KG1 (cell line): ENCODE results near the gene WRNIP1.
"Not testable (repeated sequence)": the region's sequence is repeated elsewhere in the genome, so short reads cannot be mapped to it uniquely, and the experiment has no call there.

Experiments
- DNase-seq: peaks from one replicate; lab custom pipeline; 2025; lab: John Stamatoyannopoulos, UW

WRNIP1 gene

DNA sequence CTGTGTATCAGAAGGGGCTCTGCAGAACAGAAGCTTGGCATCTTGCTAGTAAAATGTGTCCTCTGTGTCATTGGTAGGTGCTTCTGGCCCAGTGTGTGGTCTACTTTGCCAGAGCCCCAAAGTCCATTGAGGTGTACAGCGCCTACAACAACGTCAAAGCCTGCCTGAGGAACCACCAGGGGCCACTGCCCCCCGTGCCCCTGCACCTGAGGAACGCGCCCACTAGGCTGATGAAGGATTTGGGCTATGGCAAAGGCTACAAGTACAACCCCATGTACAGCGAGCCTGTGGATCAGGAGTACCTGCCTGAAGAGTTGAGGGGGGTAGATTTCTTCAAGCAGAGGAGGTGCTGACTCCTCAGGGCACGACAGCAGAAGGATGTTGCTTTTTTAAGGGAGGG, 19.7 kb downstream of the WRNIP1 start:
- no peak for DNase-seq

DNA sequence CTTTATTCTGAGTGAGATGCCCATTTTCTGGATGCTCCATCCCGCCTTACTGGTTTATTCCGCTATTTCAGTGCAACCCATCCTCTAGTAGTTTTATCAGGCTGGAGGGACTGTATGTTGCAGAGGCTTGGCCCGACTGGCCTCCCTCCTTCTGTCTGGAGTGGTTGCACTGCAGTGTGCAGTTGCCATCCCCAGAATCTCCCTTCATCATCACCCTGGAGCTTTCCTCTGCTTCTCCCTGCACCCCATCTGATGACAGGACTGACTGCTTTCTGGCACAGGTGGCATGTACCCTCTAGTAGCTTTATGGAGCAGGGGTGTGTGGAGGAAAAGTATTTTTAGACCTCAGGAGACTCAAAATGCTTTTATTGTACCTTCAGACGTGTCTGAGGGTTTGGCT, 21.1 kb downstream of the WRNIP1 start:
- no peak for DNase-seq

DNA sequence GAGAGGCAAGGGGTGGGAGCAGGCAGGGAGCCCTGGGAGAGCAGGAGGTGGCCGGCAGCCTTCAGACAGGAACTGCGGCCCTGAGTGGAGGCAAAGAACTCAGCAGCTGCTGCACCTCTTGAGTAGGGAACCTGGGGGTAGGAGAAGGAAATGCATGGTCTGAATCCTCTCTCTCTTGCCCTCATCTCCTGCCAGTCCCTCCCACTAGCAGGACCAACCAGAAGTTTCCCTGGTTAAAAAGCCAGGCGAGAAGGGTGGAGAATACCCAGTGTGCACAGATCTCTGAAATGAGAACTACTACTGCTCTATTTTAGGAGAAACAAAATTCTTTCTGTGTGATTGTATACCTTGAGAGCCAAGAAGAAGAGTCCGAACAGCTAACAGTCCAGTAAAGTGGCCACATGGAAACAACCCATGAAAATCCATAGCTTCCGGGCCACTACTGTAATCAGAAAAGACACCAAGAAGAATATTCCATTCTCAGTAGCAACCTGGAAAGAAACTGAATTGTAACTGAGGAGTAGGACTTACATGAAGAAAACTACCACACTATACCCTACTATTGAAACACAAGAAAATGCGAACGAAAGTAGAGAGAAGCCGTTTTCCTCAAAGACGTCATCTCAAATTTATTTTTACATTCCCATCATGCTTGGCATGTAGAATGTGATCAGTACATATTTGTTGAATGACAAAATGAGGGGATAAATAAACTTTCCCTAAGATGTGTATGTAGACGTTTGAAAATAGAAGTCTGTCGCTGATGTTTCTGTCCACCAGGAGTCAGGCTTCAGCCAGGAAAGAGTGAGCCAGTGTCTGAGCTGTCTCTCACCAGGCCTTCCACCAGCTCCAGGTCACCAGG, 25.6 kb downstream of the WRNIP1 start:
- DNase-seq, result peak; percentile 28

DNA sequence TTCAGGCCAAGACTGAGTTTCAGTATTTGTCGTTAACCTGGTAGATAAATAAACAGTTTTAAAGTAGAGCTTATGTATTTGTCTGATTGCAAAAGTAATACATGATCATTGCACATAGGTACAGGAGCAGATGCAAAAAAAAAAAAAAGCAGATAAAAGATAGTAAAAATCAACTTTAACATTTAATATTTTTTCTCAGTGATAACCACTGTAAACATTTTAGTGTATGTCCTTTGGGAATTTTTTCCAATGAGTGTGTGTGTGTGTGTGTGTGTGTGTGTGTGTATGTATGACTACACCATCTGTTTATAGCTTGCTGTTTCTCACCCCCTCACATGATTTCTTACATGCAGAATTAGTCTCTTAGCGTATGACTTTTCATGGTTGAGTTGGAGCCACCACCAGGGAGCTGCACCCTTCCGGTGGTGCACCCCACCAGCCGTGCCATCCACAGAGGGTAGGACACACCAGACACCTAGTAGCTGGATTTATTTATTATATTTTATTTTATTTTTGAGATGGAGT, 26.3 kb downstream of the WRNIP1 start:
- DNase-seq, result no peak

GRCh38 chr6:2792330-2793110, 27.3 kb downstream of the WRNIP1 start:
- no peak for DNase-seq

- DNase-seq, result no peak
Observed at GRCh38 chr6:2793534-2794151, 28.4 kb downstream of the WRNIP1 start.

- no peak for DNase-seq
Observed at GRCh38 chr6:2794171-2794730, 29.1 kb downstream of the WRNIP1 start.

DNA sequence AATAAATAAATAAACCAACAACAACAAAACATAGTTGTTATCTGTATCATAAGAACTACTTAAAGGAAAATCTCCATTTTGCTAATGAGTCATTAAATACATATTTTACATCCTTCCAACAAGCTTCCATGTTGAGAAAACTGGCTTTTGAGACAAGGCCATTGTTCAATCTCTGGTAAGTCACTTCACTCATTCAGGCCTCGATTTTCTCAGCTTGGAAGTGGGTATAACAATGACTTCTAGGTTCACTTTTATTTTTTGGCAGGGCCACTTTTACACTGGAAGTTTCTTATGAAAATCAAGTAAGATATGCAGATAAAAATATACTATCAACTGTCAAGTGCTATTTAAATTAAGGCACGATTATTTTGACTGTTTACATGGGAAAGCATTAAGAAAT, 30.0 kb downstream of the WRNIP1 start:
- no peak for DNase-seq

DNA sequence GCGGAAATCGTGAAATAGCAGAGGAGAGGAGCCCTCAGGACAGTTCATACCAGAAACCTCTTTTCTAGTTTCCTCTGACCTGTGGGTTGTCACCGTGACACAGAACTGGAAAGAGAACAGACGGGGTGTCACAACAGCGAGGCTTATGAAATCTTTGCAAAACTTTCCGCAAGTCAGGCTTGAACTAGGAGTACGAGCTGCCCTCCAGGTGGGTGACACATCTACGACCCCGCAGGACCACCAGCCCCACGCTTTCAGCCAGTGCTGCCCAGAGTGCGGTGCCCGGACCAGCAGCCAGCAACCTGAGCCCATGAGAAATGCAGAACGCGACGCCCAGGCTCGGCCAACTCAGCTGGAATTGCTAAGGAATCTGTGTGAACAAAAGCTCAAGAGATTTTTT, 30.8 kb downstream of the WRNIP1 start:
- no peak for DNase-seq

- DNase-seq, result no peak
Observed at GRCh38 chr6:2796861-2797260, 31.7 kb downstream of the WRNIP1 start.

DNA sequence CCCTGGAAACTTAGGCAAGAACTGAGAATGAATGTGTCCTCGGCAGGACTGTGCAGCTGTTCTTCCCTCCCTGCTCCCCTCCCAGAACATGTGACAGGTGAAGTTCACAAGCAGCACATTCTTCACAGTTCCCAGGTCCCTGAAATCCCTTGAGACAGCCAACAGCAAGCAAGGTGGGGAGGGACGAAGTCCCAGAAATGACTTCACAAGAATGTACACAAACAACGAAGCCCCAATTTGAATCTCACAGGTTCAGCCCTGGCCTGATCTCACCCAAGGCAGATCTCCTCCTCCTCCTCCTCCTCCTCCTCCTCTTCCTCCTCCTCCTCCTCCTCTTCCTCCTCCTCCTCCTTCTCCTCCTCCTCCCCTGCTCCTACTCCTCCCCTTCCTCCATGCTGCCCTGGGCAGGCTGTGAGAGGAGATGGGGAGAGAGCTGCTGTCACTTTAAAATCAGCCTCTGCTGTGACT, 32.4 kb downstream of the WRNIP1 start:
- DNase-seq, result no peak

DNA sequence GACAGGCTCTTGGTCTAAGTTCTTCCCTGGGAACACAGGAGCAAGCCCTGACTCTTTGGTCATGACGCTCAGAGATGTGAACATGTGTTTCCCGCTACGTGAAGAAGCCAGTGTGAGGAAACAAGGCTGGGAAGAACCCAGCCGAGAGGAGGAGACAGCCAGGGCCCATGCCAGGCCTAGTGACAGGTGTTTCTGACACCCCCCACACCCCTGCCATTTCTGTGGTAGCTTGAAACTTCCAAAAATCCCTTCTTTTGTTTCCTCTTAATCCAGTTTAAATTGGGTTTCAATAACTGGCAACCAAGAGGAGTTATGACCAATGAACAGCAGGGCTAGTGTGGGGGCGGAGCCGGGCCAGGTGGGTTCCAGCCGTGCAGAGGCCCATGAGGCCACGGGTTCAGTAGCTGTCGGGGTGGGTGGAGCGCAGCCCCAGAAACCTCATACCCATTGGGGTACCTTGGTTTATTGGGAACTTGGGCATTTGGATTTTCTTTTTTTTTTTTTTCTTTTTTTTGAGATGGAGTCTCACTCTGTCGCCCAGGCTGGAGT, 33.5 kb downstream of the WRNIP1 start:
- DNase-seq, result no peak

DNA sequence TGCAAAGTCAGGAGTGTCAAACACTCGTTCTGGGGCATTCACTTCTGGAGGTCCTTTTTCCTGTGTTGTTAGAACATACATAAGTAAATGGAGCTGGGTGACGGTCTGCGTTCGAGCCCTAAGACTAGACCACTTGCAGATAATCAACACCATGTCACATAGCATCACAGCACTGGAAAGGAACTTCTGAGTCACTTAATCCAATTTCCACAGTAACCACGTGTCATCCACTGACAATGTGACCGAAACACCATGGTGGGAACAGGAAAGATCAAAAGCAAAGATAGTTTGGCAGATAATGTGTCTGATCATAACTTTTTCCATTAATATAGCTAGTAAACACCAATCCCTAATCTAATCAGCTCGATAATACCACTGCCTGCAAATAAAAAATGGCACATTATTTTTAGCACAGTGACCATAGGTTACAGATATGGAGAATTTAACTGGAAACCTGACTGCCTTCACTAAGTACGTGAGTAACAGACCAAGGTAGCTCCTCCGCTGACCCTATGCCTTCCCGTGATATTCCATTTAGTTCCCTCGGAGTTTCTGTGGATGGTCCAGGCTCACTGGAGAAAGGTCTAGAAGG, 34.8 kb downstream of the WRNIP1 start:
- DNase-seq, result no peak

GRCh38 chr6:2800552-2801316, 35.5 kb downstream of the WRNIP1 start:
- no peak for DNase-seq

GRCh38 chr6:2801687-2802086, 36.5 kb downstream of the WRNIP1 start:
- DNase-seq, result not testable (repeated sequence)

- no peak for DNase-seq
Observed at GRCh38 chr6:2802521-2803060, 37.4 kb downstream of the WRNIP1 start.

GRCh38 chr6:2803731-2804429, 38.7 kb downstream of the WRNIP1 start:
- no peak for DNase-seq

GRCh38 chr6:2804516-2804915, 39.3 kb downstream of the WRNIP1 start:
- DNase-seq, result no peak

- DNase-seq, result no peak
Observed at GRCh38 chr6:2805031-2805430, 39.8 kb downstream of the WRNIP1 start.

DNA sequence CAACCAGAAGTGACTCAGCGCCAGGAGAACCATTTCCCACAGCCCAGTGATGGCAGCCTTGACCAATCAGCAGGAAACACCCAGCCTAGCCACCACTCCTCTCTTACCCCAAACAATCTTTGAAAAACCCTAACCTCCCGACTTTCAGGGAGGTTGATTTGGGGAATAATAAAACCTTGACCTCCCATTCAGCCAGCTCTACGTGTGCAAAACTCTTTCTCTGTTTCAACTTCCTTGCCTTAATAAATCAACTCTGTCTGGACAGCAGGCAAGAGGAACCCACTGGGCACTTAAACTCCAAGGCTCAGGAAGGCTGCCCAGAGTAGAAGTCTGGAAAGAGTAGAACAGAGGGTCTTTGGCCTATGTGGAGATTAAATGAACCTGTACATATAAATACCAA, 41.5 kb downstream of the WRNIP1 start:
- DNase-seq, result no peak
